Neural progenitor cell (in vitro differentiated cells): ENCODE results near the gene PTH2R. TPM values are rescaled to one million over a fixed set of nuclear protein-coding genes. Genes with fewer than 3 reads are reported as not detected.

Source experiments
- DNase-seq: peaks from one replicate; pipeline ENCODE4 v3.0.0-alpha.2; 2016; ENCODE audit warnings: low spot score
- H2AFZ ChIP-seq: fragments of 200-600 bp; sonication (generic); replicated peaks from 2 replicates; pipeline ENCODE4 v1.6.1; 2016; ENCODE audit warnings: antibody characterized with exemption
- H3F3A ChIP-seq: fragments of 200-600 bp; sonication (generic); 2 replicates; pipeline ENCODE4 v1.6.1; 2016; ENCODE audit warnings: antibody characterized with exemption, low read depth
- H3K27ac ChIP-seq: fragments of 200-600 bp; sonication (generic); 2 replicates; pipeline ENCODE4 v1.5.1; 2016; ENCODE audit warnings: mild to moderate bottlenecking
- H3K27me3 ChIP-seq: fragments of 200-600 bp; sonication (generic); 2 replicates; pipeline ENCODE4 v1.6.1; 2016; ENCODE audit warnings: mild to moderate bottlenecking, moderate library complexity
- H3K36me3 ChIP-seq: fragments of 200-600 bp; sonication (generic); 2 replicates; pipeline ENCODE4 v1.5.1; 2016
- H3K4me1 ChIP-seq: fragments of 200-600 bp; sonication (generic); 2 replicates; pipeline ENCODE4 v1.6.1; 2016; ENCODE audit warnings: mixed run types
- H3K4me2 ChIP-seq: fragments of 200-600 bp; sonication (generic); 2 replicates; pipeline ENCODE4 v1.6.1; 2016
- H3K4me3 ChIP-seq: fragments of 200-600 bp; sonication (generic); 2 replicates; pipeline ENCODE4 v1.5.1; 2016
- H3K79me2 ChIP-seq: fragments of 200-600 bp; sonication (generic); 2 replicates; pipeline ENCODE4 v1.6.1; 2016; ENCODE audit warnings: low read depth
- H3K9ac ChIP-seq: fragments of 200-600 bp; sonication (generic); 2 replicates; pipeline ENCODE4 v1.6.1; 2016
- H3K9me3 ChIP-seq: fragments of 200-600 bp; sonication (generic); 2 replicates; pipeline ENCODE4 v1.5.1; 2016; ENCODE audit warnings: low read depth
- H4K20me1 ChIP-seq: fragments of 200-600 bp; sonication (generic); 2 replicates; pipeline ENCODE4 v1.6.1; 2016; ENCODE audit warnings: low read depth
- H3K27ac Mint-ChIP-seq: 3 replicates; pipeline ENCODE4 v1.8.0; 2021; ENCODE audit warnings: mixed read lengths
- H3K27me3 Mint-ChIP-seq: 2 replicates; pipeline ENCODE4 v1.8.0; 2022; ENCODE audit warnings: low read depth, mild to moderate bottlenecking, inconsistent platforms, moderate library complexity, mixed read lengths; ENCODE audit not compliant: insufficient read depth
- H3K36me3 Mint-ChIP-seq: 3 replicates; pipeline ENCODE4 v1.8.0; 2021; ENCODE audit warnings: mixed read lengths
- H3K4me1 Mint-ChIP-seq: 3 replicates; pipeline ENCODE4 v1.8.0; 2021; ENCODE audit warnings: mixed read lengths
- H3K4me3 Mint-ChIP-seq: 3 replicates; pipeline ENCODE4 v1.8.0; 2021; ENCODE audit warnings: mild to moderate bottlenecking, moderate library complexity, mixed read lengths
- H3K9me3 Mint-ChIP-seq: 3 replicates; pipeline ENCODE4 v1.8.0; 2020; ENCODE audit warnings: mixed read lengths
- EZH2 ChIP-seq: fragments of 200-600 bp; sonication (generic); IDR thresholded peaks from 2 replicates; pipeline ENCODE4 v1.6.1; 2017; ENCODE audit warnings: antibody characterized with exemption, mild to moderate bottlenecking, moderate library complexity
- EZH2phosphoT487 ChIP-seq: fragments of 200-600 bp; sonication (generic); IDR thresholded peaks from 2 replicates; pipeline ENCODE4 v1.6.1; 2017; ENCODE audit warnings: antibody characterized with exemption
- total RNA-seq: library from RNA; depleted of rRNA; stranded (reverse); fragments of >200 nt; gene quantifications from 2 replicates; pipeline ENCODE4 v1.2.3, GENCODE V29; 2015; ENCODE audit warnings: low replicate concordance
- TF ChIP-seq, protein P1 (sequence below): fragments of 200-600 bp; sonication (generic); IDR thresholded peaks from 2 replicates; pipeline ENCODE4 v1.5.1; 2017; ENCODE audit warnings: antibody characterized with exemption, mild to moderate bottlenecking

The PTH2R gene
- total RNA-seq, 1 donor from 2014 or later: not detected

DNA sequence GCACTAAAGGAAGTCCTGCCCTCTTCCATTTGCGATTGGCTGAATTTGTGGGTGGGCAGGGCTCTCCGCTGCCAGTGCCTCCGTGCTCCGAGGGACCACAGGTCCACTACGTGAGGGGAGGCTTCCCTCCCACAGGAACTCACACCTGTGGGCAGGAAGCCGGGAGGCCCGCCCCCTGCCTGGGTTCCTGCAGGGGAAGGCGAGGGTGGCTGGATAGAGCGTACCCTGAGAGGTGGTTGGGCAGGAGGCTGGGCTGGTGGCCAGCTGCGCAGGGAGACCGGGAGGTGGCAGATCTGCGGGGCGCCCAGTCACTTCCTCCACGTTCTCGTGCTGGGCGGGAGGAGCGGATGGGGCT is 47.0 kb upstream of the PTH2R start:
- H4K20me1 ChIP-seq: no peaks in the 10 kb centered on the region
- H3K9me3 ChIP-seq: no peaks in the 10 kb centered on the region
- peaks cover 7% of the 10 kb centered on the region for H3K9me3 Mint-ChIP-seq
- H3K4me1 Mint-ChIP-seq: peaks cover 4% of the 10 kb centered on the region
- H3K4me3 Mint-ChIP-seq: no peak overlapping the region
- H3K27me3 Mint-ChIP-seq: peaks cover 2% of the 10 kb centered on the region
- no peak overlapping the region for H3K9ac ChIP-seq
- H3K79me2 ChIP-seq: no peaks in the 10 kb centered on the region
- H3K27ac Mint-ChIP-seq: no peak overlapping the region
- peaks cover 5% of the 10 kb centered on the region for H3K4me1 ChIP-seq
- peaks cover 14% of the 10 kb centered on the region for H3K36me3 ChIP-seq
- H3K4me2 ChIP-seq: no peak overlapping the region
- peaks cover 7% of the 10 kb centered on the region for H3F3A ChIP-seq
- no peaks in the 10 kb centered on the region for H3K27me3 ChIP-seq
- no peak for DNase-seq
- TF ChIP-seq EZH2: no peak
- no peak for TF ChIP-seq EZH2phosphoT487
- TF ChIP-seq, protein P1, sequence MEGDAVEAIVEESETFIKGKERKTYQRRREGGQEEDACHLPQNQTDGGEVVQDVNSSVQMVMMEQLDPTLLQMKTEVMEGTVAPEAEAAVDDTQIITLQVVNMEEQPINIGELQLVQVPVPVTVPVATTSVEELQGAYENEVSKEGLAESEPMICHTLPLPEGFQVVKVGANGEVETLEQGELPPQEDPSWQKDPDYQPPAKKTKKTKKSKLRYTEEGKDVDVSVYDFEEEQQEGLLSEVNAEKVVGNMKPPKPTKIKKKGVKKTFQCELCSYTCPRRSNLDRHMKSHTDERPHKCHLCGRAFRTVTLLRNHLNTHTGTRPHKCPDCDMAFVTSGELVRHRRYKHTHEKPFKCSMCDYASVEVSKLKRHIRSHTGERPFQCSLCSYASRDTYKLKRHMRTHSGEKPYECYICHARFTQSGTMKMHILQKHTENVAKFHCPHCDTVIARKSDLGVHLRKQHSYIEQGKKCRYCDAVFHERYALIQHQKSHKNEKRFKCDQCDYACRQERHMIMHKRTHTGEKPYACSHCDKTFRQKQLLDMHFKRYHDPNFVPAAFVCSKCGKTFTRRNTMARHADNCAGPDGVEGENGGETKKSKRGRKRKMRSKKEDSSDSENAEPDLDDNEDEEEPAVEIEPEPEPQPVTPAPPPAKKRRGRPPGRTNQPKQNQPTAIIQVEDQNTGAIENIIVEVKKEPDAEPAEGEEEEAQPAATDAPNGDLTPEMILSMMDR: no peak
- H2AFZ ChIP-seq: no peak overlapping the region
- H3K4me3 ChIP-seq: no peak overlapping the region
- no peak overlapping the region for H3K27ac ChIP-seq
- H3K36me3 Mint-ChIP-seq: peaks cover 21% of the 10 kb centered on the region

DNA sequence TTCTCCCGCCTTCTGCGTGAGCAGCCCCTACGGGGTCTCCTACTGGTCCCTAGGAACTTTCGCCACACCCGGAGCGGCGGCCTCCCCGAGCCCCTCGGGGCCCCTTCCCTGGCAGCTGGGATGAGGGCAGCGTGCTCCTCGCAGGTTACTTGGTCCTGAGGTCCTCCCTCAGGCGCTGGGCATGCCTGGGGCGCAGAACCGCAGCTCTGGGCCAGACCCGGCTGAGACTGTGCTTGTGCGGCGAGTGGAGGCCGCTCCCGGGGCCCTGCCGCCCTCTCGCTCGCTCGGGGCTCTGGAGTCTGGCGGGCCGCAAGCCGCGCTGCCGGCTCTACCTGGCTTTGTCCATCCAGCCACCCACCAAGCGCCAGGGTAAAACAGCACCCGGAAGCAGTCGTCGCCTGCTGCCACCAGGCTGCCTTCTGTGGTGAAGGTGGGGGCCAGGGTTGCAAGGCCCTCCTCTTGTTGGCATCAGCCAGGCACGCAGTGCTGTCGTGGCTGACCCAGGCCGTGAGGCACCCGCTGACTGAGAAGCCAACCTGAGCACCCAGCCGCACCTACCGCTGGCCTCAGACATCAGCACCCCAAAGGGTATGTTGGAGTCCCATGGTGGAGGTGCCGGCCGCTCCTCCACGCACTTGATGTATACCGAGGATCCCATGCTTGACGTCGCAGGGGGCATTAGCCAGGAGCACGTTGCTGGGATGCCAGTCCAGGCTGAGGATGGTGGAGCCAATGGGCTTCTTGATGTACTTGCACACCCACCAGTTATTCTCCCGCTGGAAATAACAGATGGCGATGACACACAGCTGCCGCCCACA is 46.1 kb upstream of the PTH2R start:
- DNase-seq: no peak
- no peaks in the 10 kb centered on the region for H3K27me3 Mint-ChIP-seq
- Histone ChIP-seq H3K27ac (no peak overlapping the region), H3F3A (peaks cover 7% of the 10 kb centered on the region), H2AFZ (no peak overlapping the region), H3K4me3 (no peak overlapping the region), H3K27me3 (no peaks in the 10 kb centered on the region), H3K36me3 (peaks cover 11% of the 10 kb centered on the region), H3K9me3 (no peaks in the 10 kb centered on the region), H4K20me1 (no peaks in the 10 kb centered on the region), H3K4me2 (no peak overlapping the region), H3K79me2 (no peaks in the 10 kb centered on the region), H3K9ac (no peak overlapping the region), H3K4me1 (peaks cover 5% of the 10 kb centered on the region)
- peaks cover 14% of the 10 kb centered on the region for H3K9me3 Mint-ChIP-seq
- no peak overlapping the region for H3K4me3 Mint-ChIP-seq
- H3K4me1 Mint-ChIP-seq: peaks cover 4% of the 10 kb centered on the region
- no peak overlapping the region for H3K27ac Mint-ChIP-seq
- H3K36me3 Mint-ChIP-seq: peaks cover 16% of the 10 kb centered on the region
- no peak for TF ChIP-seq EZH2phosphoT487

GRCh38 chr2:208361077-208361441 is 45.5 kb upstream of the PTH2R start:
- H3K27ac ChIP-seq: no peak overlapping the region
- peaks cover 16% of the 10 kb centered on the region for H3K9me3 Mint-ChIP-seq
- H3K27me3 ChIP-seq: no peaks in the 10 kb centered on the region
- no peak for DNase-seq
- no peaks in the 10 kb centered on the region for H4K20me1 ChIP-seq
- no peak overlapping the region for H3K9ac ChIP-seq
- peaks cover 4% of the 10 kb centered on the region for H3K4me1 Mint-ChIP-seq
- H2AFZ ChIP-seq: no peak overlapping the region
- H3K36me3 ChIP-seq: peaks cover 5% of the 10 kb centered on the region
- H3K27ac Mint-ChIP-seq: no peak overlapping the region
- no peak overlapping the region for H3K4me2 ChIP-seq
- no peak overlapping the region for H3K4me3 ChIP-seq
- H3F3A ChIP-seq: peaks cover 7% of the 10 kb centered on the region
- H3K79me2 ChIP-seq: no peaks in the 10 kb centered on the region
- H3K36me3 Mint-ChIP-seq: peaks cover 15% of the 10 kb centered on the region
- no peak overlapping the region for H3K4me3 Mint-ChIP-seq
- no peaks in the 10 kb centered on the region for H3K27me3 Mint-ChIP-seq
- TF ChIP-seq EZH2 (no peak), EZH2phosphoT487 (no peak)
- TF ChIP-seq, protein P1: no peak
- H3K9me3 ChIP-seq: no peaks in the 10 kb centered on the region
- H3K4me1 ChIP-seq: peaks cover 5% of the 10 kb centered on the region

DNA sequence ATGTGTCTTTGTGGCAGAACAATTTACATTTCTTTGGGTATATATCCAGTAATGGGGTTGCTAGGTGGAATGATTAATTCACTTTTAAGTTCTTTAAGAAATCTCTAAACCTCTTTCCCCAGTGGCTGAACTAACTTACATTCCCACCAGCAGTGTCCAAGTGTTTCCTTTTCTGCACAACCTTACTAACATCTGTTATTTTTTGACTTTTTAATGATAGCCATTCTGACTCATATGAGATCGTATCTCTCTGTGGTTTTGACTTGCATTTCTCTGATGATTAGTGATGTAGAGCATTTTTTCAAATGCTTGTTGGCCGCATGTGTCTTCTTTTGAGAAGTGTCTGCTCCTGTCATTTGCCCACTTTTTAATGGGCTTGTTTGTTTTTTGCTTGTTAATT is 43.1 kb upstream of the PTH2R start:
- H3K9me3 Mint-ChIP-seq: peaks cover 18% of the 10 kb centered on the region
- H3K4me3 Mint-ChIP-seq: no peak overlapping the region
- TF ChIP-seq, protein P1: no peak
- TF ChIP-seq EZH2: no peak
- TF ChIP-seq EZH2phosphoT487: no peak
- Histone ChIP-seq H3K4me1 (peaks cover 3% of the 10 kb centered on the region), H3K27me3 (no peaks in the 10 kb centered on the region), H3K4me3 (no peak overlapping the region), H2AFZ (no peak overlapping the region), H3F3A (peaks cover 7% of the 10 kb centered on the region), H3K9me3 (no peaks in the 10 kb centered on the region), H4K20me1 (no peaks in the 10 kb centered on the region), H3K9ac (no peak overlapping the region), H3K4me2 (no peak overlapping the region), H3K79me2 (no peaks in the 10 kb centered on the region), H3K36me3 (peaks cover 1% of the 10 kb centered on the region), H3K27ac (no peak overlapping the region)
- no peak overlapping the region for H3K27ac Mint-ChIP-seq
- no peaks in the 10 kb centered on the region for H3K27me3 Mint-ChIP-seq
- peaks cover 11% of the 10 kb centered on the region for H3K36me3 Mint-ChIP-seq
- DNase-seq: no peak
- H3K4me1 Mint-ChIP-seq: peaks cover 3% of the 10 kb centered on the region
